Measurements from ENCODE around the gene PEDS1.
"Not testable (repeated sequence)": the region's sequence is repeated elsewhere in the genome, so short reads cannot be mapped to it uniquely, and the experiment has no call there.

GRCh38 chr20:50161494-50161893 is 8.0 kb upstream of the PEDS1 start:
- not testable (repeated sequence) for TF ChIP-seq POLR2A (IDR thresholded peaks at IDR 0.05; ENCODE audit: low read depth, low read length); POLR2AphosphoS5 (IDR thresholded peaks at IDR 0.05; ENCODE audit: low read depth, low read length); TAF1 (IDR thresholded peaks at IDR 0.05; ENCODE audit: borderline replicate concordance, low read depth, low read length)
